ENCODE measurements around the gene PTMA. TPM values are rescaled to one million over a fixed set of nuclear protein-coding genes. Genes with fewer than 3 reads are reported as not detected.

The PTMA gene
- total RNA-seq, 1 experiment from 2014 or later: 1,354 TPM

GRCh38 chr2:231696004-231696367 lies 12.3 kb upstream of the PTMA start:
- TF ChIP-seq CTCF (IDR thresholded peaks at IDR 0.05; ENCODE audit: unreplicated experiment): no peak
- H3K9me3 Mint-ChIP-seq (ENCODE audit: low read depth, unreplicated experiment): no peaks in the 10 kb centered on the region
- no peak for DNase-seq
- H3K4me1 Mint-ChIP-seq (ENCODE audit: low read depth, unreplicated experiment): no peaks in the 10 kb centered on the region
- intact Hi-C loops (cut with micrococcal nuclease; ENCODE audit: unreplicated experiment): no loop called here
- H3K27me3 Mint-ChIP-seq (ENCODE audit: unreplicated experiment): no peaks in the 10 kb centered on the region
- H3K27ac Mint-ChIP-seq (ENCODE audit: unreplicated experiment): no peak overlapping the region
- no TSS peak for BruUV-seq (replicated peaks)
- CTCF ChIA-PET: no interaction called here
- H3K36me3 Mint-ChIP-seq (ENCODE audit: insufficient read depth, unreplicated experiment): peaks cover 7% of the 10 kb centered on the region
- no peak overlapping the region for H3K4me3 Mint-ChIP-seq (ENCODE audit: low read depth, unreplicated experiment)

DNA sequence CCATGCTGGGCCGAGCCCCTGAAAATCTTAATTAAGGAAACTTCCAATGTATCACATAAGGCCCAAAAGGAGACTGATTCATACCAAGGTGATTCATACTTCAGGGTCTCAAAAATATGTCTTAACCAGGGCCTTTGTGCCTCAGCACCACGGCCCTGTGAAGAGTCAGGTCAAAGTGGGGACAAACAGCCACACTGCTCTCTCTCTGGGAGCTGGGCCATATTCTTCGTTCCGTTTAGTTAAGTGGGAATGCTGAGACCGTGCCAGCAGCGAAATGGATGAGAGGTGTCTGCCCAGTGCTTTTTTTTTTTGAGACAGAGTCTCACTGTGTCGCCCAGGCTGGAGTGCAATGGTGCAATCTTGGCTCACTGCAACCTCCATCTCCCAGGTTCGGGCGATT lies 9.3 kb upstream of the PTMA start:
- no peaks in the 10 kb centered on the region for H3K4me1 Mint-ChIP-seq (ENCODE audit: low read depth, unreplicated experiment)

GRCh38 chr2:231701456-231702373 lies 6.6 kb upstream of the PTMA start:
- Mint-ChIP-seq H3K36me3 (ENCODE audit: insufficient read depth, unreplicated experiment) (peaks cover 18% of the 10 kb centered on the region), H3K9me3 (ENCODE audit: low read depth, unreplicated experiment) (no peaks in the 10 kb centered on the region), H3K27ac (ENCODE audit: unreplicated experiment) (no peak overlapping the region), H3K4me3 (ENCODE audit: low read depth, unreplicated experiment) (no peak overlapping the region), H3K27me3 (ENCODE audit: unreplicated experiment) (no peaks in the 10 kb centered on the region), H3K4me1 (ENCODE audit: low read depth, unreplicated experiment) (no peaks in the 10 kb centered on the region)
- CTCF ChIA-PET: interaction anchor here (0.6 to 1.7 kb wide), 2 partner anchors 20 to 79 kb away, joined by 3 to 8 read pairs; no protein-coding TSS in a partner anchor
- no peak for TF ChIP-seq CTCF (IDR thresholded peaks at IDR 0.05; ENCODE audit: unreplicated experiment)
- intact Hi-C loops (cut with micrococcal nuclease; ENCODE audit: unreplicated experiment): no loop called here
- BruUV-seq (replicated peaks): no TSS peak
- DNase-seq: no peak

More for the DNA sequence above, 9.3 kb upstream of the PTMA start:
- Mint-ChIP-seq H3K9me3 (ENCODE audit: low read depth, unreplicated experiment) (no peaks in the 10 kb centered on the region), H3K27ac (ENCODE audit: unreplicated experiment) (no peak overlapping the region), H3K4me3 (ENCODE audit: low read depth, unreplicated experiment) (no peak overlapping the region), H3K27me3 (ENCODE audit: unreplicated experiment) (no peaks in the 10 kb centered on the region), H3K36me3 (ENCODE audit: insufficient read depth, unreplicated experiment) (peaks cover 7% of the 10 kb centered on the region)
- no peak for DNase-seq
- CTCF ChIA-PET: interaction anchor here (0.6 kb wide), 1 partner anchor 9 kb away, joined by 3 read pairs; no protein-coding TSS in a partner anchor
- BruUV-seq (replicated peaks): no TSS peak
- no peak for TF ChIP-seq CTCF (IDR thresholded peaks at IDR 0.05; ENCODE audit: unreplicated experiment)
- intact Hi-C loops (cut with micrococcal nuclease; ENCODE audit: unreplicated experiment): no loop called here

- Mint-ChIP-seq H3K9me3 (ENCODE audit: low read depth, unreplicated experiment) (no peaks in the 10 kb centered on the region), H3K4me3 (ENCODE audit: low read depth, unreplicated experiment) (no peak overlapping the region), H3K27me3 (ENCODE audit: unreplicated experiment) (no peaks in the 10 kb centered on the region), H3K36me3 (ENCODE audit: insufficient read depth, unreplicated experiment) (peaks cover 41% of the 10 kb centered on the region), H3K27ac (ENCODE audit: unreplicated experiment) (no peak overlapping the region), H3K4me1 (ENCODE audit: low read depth, unreplicated experiment) (no peaks in the 10 kb centered on the region)
- no peak for DNase-seq
- TF ChIP-seq CTCF (IDR thresholded peaks at IDR 0.05; ENCODE audit: unreplicated experiment): no peak
- BruUV-seq (replicated peaks): no TSS peak
- CTCF ChIA-PET: interaction anchor here (1.7 kb wide), 1 partner anchor 17 kb away, joined by 3 read pairs; no protein-coding TSS in a partner anchor
- intact Hi-C loops (cut with micrococcal nuclease; ENCODE audit: unreplicated experiment): no loop called here
Measured at GRCh38 chr2:231704017-231704416, 4.3 kb upstream of the PTMA start.
